ENCODE data around the gene ITGA2. TPM values are rescaled to one million over a fixed set of nuclear protein-coding genes. Genes with fewer than 3 reads are reported as not detected.

Gene ITGA2
- polyA plus RNA-seq, 1 experiment, result 71.9 TPM

DNA sequence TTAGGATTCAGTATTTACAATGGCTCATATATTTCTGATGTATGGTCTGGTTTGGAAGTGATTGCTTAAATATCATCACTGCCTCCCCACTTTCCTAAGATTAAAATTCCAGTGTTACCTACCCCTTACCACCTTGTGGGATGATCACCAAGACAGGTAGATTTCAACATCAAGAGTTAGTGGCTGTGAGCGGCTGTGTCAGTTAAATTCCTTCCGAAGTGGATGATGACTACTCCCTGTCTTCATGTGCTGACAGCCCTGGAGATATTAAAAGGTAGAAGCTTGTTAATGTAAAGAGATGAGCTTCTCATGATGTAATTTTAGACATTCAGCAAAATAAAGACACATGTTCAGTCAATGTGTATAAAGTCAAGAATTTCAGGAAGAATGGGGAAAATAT, 4.2 kb downstream of the ITGA2 start:
- H3K9me3 ChIP-seq (ENCODE audit: control insufficient read depth, insufficient read depth, low read length), result no peaks in the 10 kb centered on the region
- H3K4me3 ChIP-seq (ENCODE audit: low read depth, low read length), result no peak overlapping the region; the same call in 1 of the 2 replicates
- CTCF ChIA-PET, result interaction anchor here (1.0 kb wide), 1 partner anchor 10 kb away, joined by 5 read pairs; no protein-coding TSS in a partner anchor

DNA sequence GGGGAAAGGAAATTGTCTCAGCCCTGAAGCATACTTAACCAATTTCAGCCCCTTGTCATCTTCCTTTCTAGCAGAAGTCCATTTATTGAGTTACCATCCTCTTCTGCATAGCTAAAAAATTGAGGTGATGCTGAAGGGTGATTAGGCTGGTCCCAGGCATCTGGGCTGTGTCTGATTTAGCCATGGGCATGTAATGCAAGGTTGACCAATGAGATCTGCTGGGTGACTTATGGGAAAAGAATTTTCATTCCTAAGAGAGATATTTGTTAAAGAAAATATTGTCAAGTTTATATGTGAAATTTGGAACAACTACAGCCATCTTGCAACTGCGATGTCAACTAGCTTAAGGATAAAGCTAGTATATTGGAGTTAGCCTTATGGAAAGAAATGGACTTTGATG, 5.1 kb downstream of the ITGA2 start:
- CTCF ChIA-PET, result no interaction called here

More for the DNA sequence above, 4.2 kb downstream of the ITGA2 start:
- no peak for DNase-seq (ENCODE audit: low read depth, low spot score)
- no peak overlapping the region for H3K27ac ChIP-seq (ENCODE audit: low read depth, low read length)
- H3K27me3 ChIP-seq (ENCODE audit: control insufficient read depth, insufficient read depth, low read length), result no peaks in the 10 kb centered on the region
- POLR2A ChIA-PET, result no interaction called here
- TF ChIP-seq, protein P1, sequence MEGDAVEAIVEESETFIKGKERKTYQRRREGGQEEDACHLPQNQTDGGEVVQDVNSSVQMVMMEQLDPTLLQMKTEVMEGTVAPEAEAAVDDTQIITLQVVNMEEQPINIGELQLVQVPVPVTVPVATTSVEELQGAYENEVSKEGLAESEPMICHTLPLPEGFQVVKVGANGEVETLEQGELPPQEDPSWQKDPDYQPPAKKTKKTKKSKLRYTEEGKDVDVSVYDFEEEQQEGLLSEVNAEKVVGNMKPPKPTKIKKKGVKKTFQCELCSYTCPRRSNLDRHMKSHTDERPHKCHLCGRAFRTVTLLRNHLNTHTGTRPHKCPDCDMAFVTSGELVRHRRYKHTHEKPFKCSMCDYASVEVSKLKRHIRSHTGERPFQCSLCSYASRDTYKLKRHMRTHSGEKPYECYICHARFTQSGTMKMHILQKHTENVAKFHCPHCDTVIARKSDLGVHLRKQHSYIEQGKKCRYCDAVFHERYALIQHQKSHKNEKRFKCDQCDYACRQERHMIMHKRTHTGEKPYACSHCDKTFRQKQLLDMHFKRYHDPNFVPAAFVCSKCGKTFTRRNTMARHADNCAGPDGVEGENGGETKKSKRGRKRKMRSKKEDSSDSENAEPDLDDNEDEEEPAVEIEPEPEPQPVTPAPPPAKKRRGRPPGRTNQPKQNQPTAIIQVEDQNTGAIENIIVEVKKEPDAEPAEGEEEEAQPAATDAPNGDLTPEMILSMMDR (IDR thresholded peaks at IDR 0.05; ENCODE audit: low read depth, low read length), result no peak

DNA sequence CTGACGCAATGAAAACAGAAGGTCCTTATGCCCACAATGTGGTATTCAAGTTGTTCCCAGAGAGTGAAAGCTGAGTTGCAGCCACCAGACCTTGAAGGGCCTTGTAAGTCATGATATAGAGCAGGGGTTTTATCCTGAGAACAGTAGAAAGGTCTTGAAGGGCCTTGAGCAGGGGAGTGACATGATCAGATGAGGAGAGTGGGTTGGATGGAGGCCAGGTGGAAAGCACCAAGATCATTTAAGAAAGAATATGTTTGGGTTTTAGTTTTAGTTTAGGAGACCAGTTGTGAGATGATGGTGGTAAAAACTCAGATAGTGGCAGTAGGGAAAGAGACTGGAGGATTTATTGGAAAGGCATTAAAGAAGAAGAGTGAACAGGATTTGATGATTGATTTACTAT, 5.9 kb downstream of the ITGA2 start:
- DNase-seq (ENCODE audit: low read depth, low spot score), result no peak
- Histone ChIP-seq H3K27me3 (ENCODE audit: control insufficient read depth, insufficient read depth, low read length) (no peaks in the 10 kb centered on the region), H3K9me3 (ENCODE audit: control insufficient read depth, insufficient read depth, low read length) (no peaks in the 10 kb centered on the region), H3K4me3 (ENCODE audit: low read depth, low read length) (no peak overlapping the region), H3K27ac (ENCODE audit: low read depth, low read length) (no peak overlapping the region)
- ChIA-PET CTCF (no interaction called here), POLR2A (no interaction called here)
- TF ChIP-seq, protein P1 (IDR thresholded peaks at IDR 0.05; ENCODE audit: low read depth, low read length), result no peak

More for the DNA sequence above, 5.1 kb downstream of the ITGA2 start:
- H3K4me3 ChIP-seq (ENCODE audit: low read depth, low read length), result no peak overlapping the region
- TF ChIP-seq, protein P1 (IDR thresholded peaks at IDR 0.05; ENCODE audit: low read depth, low read length), result no peak
- no peaks in the 10 kb centered on the region for H3K27me3 ChIP-seq (ENCODE audit: control insufficient read depth, insufficient read depth, low read length)
- no peaks in the 10 kb centered on the region for H3K9me3 ChIP-seq (ENCODE audit: control insufficient read depth, insufficient read depth, low read length)
- no peak overlapping the region for H3K27ac ChIP-seq (ENCODE audit: low read depth, low read length)
- no peak for DNase-seq (ENCODE audit: low read depth, low spot score)
- POLR2A ChIA-PET, result no interaction called here

DNA sequence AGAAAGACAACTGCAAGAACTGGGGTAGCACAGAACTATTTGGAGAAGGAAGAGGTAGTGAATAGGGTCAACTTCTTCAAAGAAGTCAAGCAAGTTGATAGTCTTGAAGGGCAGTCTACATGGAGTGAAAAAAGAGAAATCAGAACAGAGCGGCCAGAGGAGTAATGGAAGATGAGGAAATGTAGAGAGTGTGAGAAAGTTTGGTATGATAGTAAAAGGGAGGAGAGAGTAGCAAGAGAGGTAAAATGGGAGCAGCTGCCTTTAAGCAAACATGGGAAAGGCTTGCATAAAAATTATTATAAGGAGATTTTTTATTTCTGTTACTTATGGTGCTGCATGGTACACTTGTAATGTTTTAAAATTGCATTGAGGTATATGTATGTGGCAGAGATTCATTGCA, 6.8 kb downstream of the ITGA2 start:
- Histone ChIP-seq H3K9me3 (ENCODE audit: control insufficient read depth, insufficient read depth, low read length) (no peaks in the 10 kb centered on the region), H3K27me3 (ENCODE audit: control insufficient read depth, insufficient read depth, low read length) (no peaks in the 10 kb centered on the region), H3K27ac (ENCODE audit: low read depth, low read length) (no peak overlapping the region), H3K4me3 (ENCODE audit: low read depth, low read length) (no peak overlapping the region)
- TF ChIP-seq, protein P1 (IDR thresholded peaks at IDR 0.05; ENCODE audit: low read depth, low read length), result no peak
- ChIA-PET POLR2A (interaction anchor here (0.7 kb wide), 1 partner anchor 196 kb away, joined by 3 read pairs; no protein-coding TSS in a partner anchor), CTCF (interaction anchor here (3.1 kb wide), 1 partner anchor 40 kb away, joined by 8 read pairs; no protein-coding TSS in a partner anchor)
- DNase-seq (ENCODE audit: low read depth, low spot score), result no peak

DNA sequence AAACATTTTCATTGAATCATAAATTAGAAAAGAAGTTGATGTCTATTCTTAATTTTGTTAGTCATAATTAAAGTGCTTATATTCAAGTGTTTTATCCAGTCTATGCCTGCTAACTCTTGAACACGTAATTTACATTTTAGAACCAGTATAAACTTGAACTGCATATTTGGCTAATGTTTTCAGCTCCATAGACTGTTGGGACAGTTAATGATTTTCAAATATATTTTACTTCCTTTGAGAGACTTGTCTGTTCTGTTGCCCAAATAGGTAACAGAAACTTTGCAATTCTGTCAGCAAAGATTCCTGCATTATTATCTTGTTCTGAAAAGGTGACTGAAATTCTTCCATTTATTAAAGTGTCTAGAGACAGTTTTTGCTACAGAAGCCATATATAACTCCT, 7.8 kb downstream of the ITGA2 start:
- Histone ChIP-seq H3K27ac (ENCODE audit: low read depth, low read length) (no peak overlapping the region), H3K27me3 (ENCODE audit: control insufficient read depth, insufficient read depth, low read length) (no peaks in the 10 kb centered on the region), H3K4me3 (ENCODE audit: low read depth, low read length) (no peak overlapping the region), H3K9me3 (ENCODE audit: control insufficient read depth, insufficient read depth, low read length) (no peaks in the 10 kb centered on the region)
- TF ChIP-seq, protein P1 (IDR thresholded peaks at IDR 0.05; ENCODE audit: low read depth, low read length), result no peak
- POLR2A ChIA-PET, result no interaction called here
- no peak for DNase-seq (ENCODE audit: low read depth, low spot score)
- CTCF ChIA-PET, result interaction anchor here (0.9 to 3.1 kb wide), 2 partner anchors 39 to 49 kb away, joined by 3 to 8 read pairs; no protein-coding TSS in a partner anchor

Data from AG04450 (cell line).